Adipose tissue (tissue), 3 donors: ENCODE measurements around the gene DIP2A. TPM values are rescaled to one million over a fixed set of nuclear protein-coding genes. Genes with fewer than 3 reads are reported as not detected.
"Not testable (repeated sequence)": the region's sequence is repeated elsewhere in the genome, so short reads cannot be mapped to it uniquely, and the experiment has no call there.

Source experiments
- H3K27ac ChIP-seq: one replicate; pipeline ENCODE4 v1.5.1; 2013; ENCODE audit warnings: low read depth, low read length
- WGBS, 3 donors: extraction: QIAGEN DNeasy Blood & Tissue Kit; methylation state at CpG; one replicate each; pipeline ENCODE4 v1.1.7; 2013; 5-methylcytosine and 5-hydroxymethylcytosine counted together
- polyA plus RNA-seq, 3 donors: library from polyadenylated mRNA; stranded (reverse); fragments of 200-250 nt; gene quantifications; one replicate each; pipeline ENCODE4 v1.2.3, GENCODE V29; 2013
- donor health status: healthy with polysubstance abuse.
- donor health status: Bipolar disorder and iron deficiency.
- donor health status: healthy.

DIP2A gene
- polyA plus RNA-seq, 3 donors, result 9.8 to 19.0 (median 14.5) TPM

GRCh38 chr21:46498335-46499050, 39.8 kb downstream of the DIP2A start:
- 93 to 96% (median 95%) methylated on average over 26 of the region's 26 CpGs for WGBS, 3 donors

GRCh38 chr21:46500224-46500861, 41.7 kb downstream of the DIP2A start:
- H3K27ac ChIP-seq, result no peak overlapping the region
- 32 to 41% (median 37%) methylated on average over 3 of the region's 3 CpGs for whole genome bisulfite sequencing, 3 donors

More at GRCh38 chr21:46498335-46499050, 39.8 kb downstream of the DIP2A start:
- H3K27ac ChIP-seq, result no peak overlapping the region

GRCh38 chr21:46503922-46504550, 45.3 kb downstream of the DIP2A start:
- H3K27ac ChIP-seq, result no peak overlapping the region
- WGBS, 3 donors, result 83 to 91% (median 90%) methylated on average over 12 of the region's 12 CpGs

GRCh38 chr21:46504666-46505065, 46.0 kb downstream of the DIP2A start:
- no peak overlapping the region for H3K27ac ChIP-seq
- 75 to 93% (median 90%) methylated on average over 5 of the region's 5 CpGs for WGBS, 3 donors

GRCh38 chr21:46507562-46507961, 48.9 kb downstream of the DIP2A start:
- 90 to 97% (median 91%) methylated on average over 4 of the region's 4 CpGs for WGBS, 3 donors
- H3K27ac ChIP-seq, result no peak overlapping the region

GRCh38 chr21:46509741-46510502, 51.2 kb downstream of the DIP2A start:
- H3K27ac ChIP-seq, result no peak overlapping the region
- WGBS, 3 donors, result 50 to 77% (median 75%) methylated on average over 11 of the region's 11 CpGs

GRCh38 chr21:46515109-46515508, 56.4 kb downstream of the DIP2A start:
- no peak overlapping the region for H3K27ac ChIP-seq
- 15 to 26% (median 19%) methylated on average over 2 of the region's 2 CpGs for WGBS, 3 donors

- WGBS, 3 donors, result 90 to 98% (median 92%) methylated on average over 2 of the region's 2 CpGs
- H3K27ac ChIP-seq, result no peak overlapping the region
Observed at GRCh38 chr21:46516068-46516467, 57.4 kb downstream of the DIP2A start.

GRCh38 chr21:46517361-46517760, 58.7 kb downstream of the DIP2A start:
- WGBS, 3 donors, result 57 to 71% (median 71%) methylated on average over 6 of the region's 6 CpGs
- H3K27ac ChIP-seq, result no peak overlapping the region

- H3K27ac ChIP-seq, result no peak overlapping the region
- WGBS, 3 donors, result 76 to 86% (median 85%) methylated on average over 4 of the region's 4 CpGs
Observed at GRCh38 chr21:46518983-46519583, 60.4 kb downstream of the DIP2A start.

GRCh38 chr21:46527393-46527792, 68.7 kb downstream of the DIP2A start:
- 79 to 88% (median 85%) methylated on average over 8 of the region's 8 CpGs for WGBS, 3 donors
- not testable (repeated sequence) for H3K27ac ChIP-seq

- 91 to 96% (median 93%) methylated on average over 4 of the region's 4 CpGs for WGBS, 3 donors
- no peak overlapping the region for H3K27ac ChIP-seq
Observed at GRCh38 chr21:46527801-46528200, 69.1 kb downstream of the DIP2A start.

GRCh38 chr21:46532080-46532479, 73.4 kb downstream of the DIP2A start:
- 80 to 86% (median 83%) methylated on average over 7 of the region's 7 CpGs for WGBS, 3 donors
- H3K27ac ChIP-seq, result no peak overlapping the region

- 85 to 93% (median 86%) methylated on average over 6 of the region's 6 CpGs for WGBS, 3 donors
Observed at GRCh38 chr21:46537026-46537425, 78.3 kb downstream of the DIP2A start.

GRCh38 chr21:46538262-46538661, 79.6 kb downstream of the DIP2A start:
- no peak overlapping the region for H3K27ac ChIP-seq
- 94 to 97% (median 96%) methylated on average over 16 of the region's 16 CpGs for WGBS, 3 donors

More at GRCh38 chr21:46537026-46537425, 78.3 kb downstream of the DIP2A start:
- H3K27ac ChIP-seq, result no peak overlapping the region

GRCh38 chr21:46538851-46539666, 80.4 kb downstream of the DIP2A start:
- no peak overlapping the region for H3K27ac ChIP-seq
- WGBS, 3 donors, result 91 to 93% (median 92%) methylated on average over 11 of the region's 11 CpGs

GRCh38 chr21:46540087-46540710, 81.5 kb downstream of the DIP2A start:
- 87 to 95% (median 94%) methylated on average over 11 of the region's 11 CpGs for whole genome bisulfite sequencing, 3 donors
- H3K27ac ChIP-seq, result no peak overlapping the region
